Non-pigmented ciliary epithelial cell (primary cell): ENCODE results near the gene FZR1.

Experiments
- DNase-seq: peaks from one replicate; pipeline ENCODE4 v3.0.0-alpha.2; 2010; ENCODE audit warnings: low read depth

FZR1 gene

DNA sequence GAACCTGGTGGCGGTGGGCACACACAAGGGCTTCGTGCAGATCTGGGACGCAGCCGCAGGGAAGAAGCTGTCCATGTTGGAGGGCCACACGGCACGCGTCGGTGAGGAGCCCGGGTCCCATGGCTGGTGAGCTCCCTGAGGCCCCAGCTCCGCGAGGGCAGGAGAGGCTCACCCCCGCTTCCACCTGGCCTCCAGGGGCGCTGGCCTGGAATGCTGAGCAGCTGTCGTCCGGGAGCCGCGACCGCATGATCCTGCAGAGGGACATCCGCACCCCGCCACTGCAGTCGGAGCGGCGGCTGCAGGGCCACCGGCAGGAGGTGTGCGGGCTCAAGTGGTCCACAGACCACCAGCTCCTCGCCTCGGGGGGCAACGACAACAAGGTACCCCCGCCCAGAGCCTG lies 25.6 kb downstream of the FZR1 start:
- DNase-seq: no peak

- DNase-seq: no peak
These were observed 26.2 kb downstream of the FZR1 start for GRCh38 chr19:3532154-3532786.

DNA sequence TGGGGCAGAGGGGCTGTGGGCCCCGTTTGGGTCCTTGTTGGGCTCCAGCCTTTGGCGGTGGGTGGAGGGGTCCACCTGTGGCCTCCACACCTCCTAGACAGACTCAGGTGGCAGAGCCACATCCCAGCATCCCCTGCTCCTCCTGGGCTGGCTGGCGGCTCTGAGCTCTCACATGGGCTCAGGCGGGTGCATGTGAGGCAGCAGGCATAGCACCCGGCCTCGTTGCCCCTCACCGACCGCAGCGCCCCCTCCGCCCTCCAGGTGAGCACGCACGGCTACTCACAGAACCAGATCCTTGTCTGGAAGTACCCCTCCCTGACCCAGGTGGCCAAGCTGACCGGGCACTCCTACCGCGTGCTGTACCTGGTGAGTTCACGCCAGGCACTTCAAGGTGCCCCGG lies 26.9 kb downstream of the FZR1 start:
- no peak for DNase-seq

DNA sequence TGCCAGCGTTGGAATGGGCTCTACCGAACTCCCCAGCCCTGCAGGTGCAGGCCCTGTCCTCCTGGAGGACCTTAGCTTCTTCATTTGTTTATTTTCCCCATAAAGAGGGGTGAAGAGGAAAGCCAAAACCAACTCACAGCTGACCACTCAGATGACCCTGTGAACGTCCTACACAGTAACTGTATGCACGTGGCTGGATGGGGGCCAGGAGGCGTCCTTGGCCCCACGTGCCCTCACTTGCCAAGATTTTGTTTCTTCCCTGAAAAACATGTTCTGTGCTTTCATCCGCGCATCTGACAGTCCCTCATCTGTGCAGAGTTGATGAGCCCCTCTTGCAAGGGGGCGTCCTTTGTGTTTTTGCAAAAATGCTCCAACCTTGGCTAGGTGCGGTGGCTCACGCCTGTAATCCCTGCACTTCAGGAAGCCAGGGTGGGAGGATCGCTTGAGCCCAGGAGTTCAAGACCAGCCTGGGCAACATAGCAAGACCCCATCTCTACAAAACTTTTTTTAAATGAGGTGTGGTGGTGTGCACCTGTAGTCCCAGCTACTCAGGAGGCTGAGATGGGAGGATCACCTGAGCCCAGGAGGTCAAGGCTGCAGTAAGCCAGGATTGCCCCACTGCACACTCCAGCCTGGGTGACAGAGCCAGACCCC lies 27.6 kb downstream of the FZR1 start:
- DNase-seq: no peak

- DNase-seq: no peak
These were observed 28.5 kb downstream of the FZR1 start for GRCh38 chr19:3534375-3535234.

GRCh38 chr19:3535235-3535535 lies 29.1 kb downstream of the FZR1 start:
- no peak for DNase-seq

DNA sequence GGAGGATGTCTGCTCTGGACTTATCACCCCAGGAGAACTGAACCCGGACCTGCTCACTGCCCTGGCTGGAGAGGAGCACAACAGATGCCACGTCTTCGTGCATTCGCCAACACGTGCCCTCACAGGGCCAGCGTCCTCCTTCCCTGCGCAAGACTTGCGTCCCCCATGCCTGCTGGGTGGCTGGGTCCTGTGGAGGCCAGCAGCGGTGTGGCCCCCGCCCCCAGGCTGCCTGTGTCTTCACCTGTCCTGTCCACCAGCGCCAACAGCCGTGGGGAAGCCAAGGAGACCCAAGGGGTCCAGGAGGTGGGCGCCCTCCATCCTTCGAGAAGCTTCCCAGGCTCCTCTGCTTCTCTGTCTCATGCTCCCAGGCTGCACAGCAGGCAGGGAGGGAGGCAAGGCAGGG lies 29.5 kb downstream of the FZR1 start:
- DNase-seq: no peak

DNA sequence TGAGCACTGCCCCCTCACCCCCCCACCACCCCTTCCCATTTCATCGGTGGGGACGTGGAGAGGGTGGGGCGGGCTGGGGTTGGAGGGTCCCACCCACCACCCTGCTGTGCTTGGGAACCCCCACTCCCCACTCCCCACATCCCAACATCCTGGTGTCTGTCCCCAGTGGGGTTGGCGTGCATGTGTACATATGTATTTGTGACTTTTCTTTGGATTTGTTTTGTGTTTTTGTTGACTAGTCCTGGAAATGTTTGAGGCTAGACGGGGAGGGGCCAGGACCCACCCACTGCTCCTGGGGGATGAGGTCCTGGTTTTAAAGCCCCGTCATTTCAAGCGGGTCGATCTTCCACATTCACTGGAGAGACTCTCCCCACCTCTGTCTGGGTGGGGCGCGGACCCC lies 29.9 kb downstream of the FZR1 start:
- DNase-seq: no peak

- DNase-seq: no peak
These were observed 30.5 kb downstream of the FZR1 start for GRCh38 chr19:3536429-3537100.

GRCh38 chr19:3537101-3537437 lies 31.0 kb downstream of the FZR1 start:
- DNase-seq: no peak

DNA sequence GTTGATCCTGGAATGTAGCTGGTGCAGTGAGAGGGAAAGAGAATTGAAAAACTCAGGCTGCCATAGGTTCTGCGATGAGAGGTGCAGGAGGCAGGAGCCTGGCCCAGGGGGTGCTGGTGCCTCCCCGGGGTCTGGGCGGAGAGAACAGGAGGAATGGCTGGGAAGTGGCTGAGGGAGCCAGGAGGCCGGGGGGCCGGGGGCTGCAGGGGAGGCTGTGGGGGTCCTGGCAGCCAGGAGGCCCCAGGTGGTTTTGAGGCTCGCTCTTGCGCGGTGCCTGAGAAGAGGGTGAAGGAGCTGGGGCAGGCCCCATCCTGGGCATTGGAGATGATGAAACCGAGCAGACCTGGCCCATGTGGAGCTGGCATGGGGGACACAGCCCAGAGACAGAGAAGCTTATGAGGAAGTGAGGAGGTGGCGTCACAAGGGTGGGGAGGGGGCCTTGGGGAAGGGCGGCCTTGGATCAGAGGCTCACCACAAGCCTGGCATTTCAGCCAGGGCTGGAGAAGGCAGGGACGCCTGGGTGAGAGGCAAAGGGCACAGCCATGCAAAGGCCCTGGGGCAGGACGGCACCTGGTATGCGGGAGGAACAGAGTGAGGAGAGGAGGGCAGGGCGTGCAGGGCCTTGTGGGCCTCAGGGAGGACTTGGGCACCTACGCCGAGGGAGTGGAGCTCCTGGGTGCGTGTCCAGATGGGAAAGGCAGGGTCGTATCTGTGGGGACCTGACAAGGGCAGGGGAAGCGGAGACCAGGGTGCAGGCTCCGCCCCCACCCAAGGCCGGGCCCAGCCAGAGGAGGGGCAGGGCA lies 31.5 kb downstream of the FZR1 start:
- DNase-seq: no peak

GRCh38 chr19:3538258-3538929 lies 32.3 kb downstream of the FZR1 start:
- no peak for DNase-seq

GRCh38 chr19:3538965-3539755 lies 33.0 kb downstream of the FZR1 start, which contains the start of gene TEKTIP1:
Gene TEKTIP1 (plus strand): TSS chr19:3539174. CDS start chr19:3539178, 4 bp downstream.
- DNase-seq: no peak

DNA sequence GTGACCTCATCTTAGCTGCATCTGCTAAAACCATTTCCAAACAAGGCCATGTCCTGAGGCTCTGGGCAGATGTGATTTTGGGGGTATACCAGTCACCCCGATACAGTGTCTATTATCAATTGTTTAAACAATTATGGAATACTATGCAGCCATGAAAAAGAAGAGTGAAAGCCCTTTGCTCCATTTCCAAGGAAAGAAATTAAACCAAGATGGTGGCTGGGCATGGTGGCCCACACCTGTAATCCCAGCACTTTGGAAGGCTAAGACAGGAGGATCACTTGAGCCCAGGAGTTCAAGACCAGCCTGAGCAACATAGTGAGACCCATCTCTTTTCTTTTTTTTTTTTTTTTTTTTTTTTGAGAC lies 33.6 kb downstream of the FZR1 start:
- DNase-seq: no peak

- DNase-seq: no peak
These were observed 37.3 kb downstream of the FZR1 start for GRCh38 chr19:3543150-3544057.

DNA sequence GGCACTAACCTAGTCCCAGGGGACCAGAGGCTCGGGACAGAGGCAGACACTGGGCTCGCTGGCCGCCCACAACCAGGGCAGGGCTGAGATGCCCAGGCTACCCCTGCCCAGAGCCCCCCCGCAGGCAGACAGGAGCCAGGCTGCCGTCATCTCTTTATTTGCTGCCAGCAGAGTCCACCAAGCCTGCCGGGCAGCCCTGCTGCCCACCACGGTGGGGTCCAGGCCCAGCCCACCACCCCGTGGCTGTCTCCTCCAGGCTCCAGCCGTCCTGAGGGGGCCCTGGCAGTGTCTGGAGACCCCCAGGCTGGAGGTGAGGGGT lies 37.9 kb downstream of the FZR1 start:
- no peak for DNase-seq

- no peak for DNase-seq
These were observed 38.9 kb downstream of the FZR1 start for GRCh38 chr19:3544742-3545668.

DNA sequence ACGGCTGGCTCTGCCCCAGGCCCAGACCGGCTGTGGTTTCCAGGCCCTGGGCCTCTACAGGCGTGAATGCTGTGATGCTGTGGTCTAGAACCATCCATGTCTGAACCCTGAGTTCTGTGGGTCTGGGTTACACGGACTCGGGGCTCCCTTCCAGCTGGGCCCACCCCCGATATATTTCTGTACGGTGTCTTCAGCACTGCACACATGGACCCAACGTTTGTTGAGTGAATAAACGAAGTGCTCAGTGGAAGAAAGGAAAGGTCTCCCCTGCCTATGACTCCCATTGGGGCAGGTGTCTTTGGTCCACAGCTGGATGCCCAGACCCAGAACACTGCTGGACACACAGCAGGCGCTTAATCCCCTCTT lies 39.5 kb downstream of the FZR1 start:
- no peak for DNase-seq

DNA sequence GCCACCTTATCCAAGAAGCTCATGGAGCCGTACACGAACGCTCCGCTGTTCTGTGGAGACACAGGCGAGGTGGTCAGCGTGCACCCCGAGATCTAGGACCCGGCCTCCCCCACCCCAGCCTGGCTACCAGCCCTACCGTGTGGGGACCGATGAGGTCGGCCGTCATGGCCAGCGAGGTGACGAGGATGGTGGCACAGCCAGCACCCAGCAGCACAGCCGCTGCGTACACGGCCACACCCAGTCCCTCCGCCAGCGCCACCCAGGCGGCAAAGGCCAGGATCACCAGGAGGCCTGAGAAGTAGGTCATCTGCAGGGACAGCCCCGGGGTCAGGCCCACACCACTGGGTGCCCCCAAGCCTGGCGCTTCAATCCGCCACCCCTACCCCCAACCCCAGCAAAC lies 40.0 kb downstream of the FZR1 start:
- DNase-seq: no peak
